Nephron (organoid): ENCODE results near the gene KCNJ14.
A peak's percentile ranks its signal among the peaks of the same experiment; 100 is the strongest.

Experiments used
- H3K27ac Mint-ChIP-seq, 3 experiments: 2 replicates each; pipeline ENCODE4 v1.8.0; 2020; ENCODE audit warnings: mixed read lengths in 3 of 3, mild to moderate bottlenecking in 2 of 3, moderate library complexity in 1 of 3
- H3K27me3 Mint-ChIP-seq: 2 replicates; pipeline ENCODE4 v1.8.0; 2021; ENCODE audit warnings: low read depth, mild to moderate bottlenecking, moderate library complexity, mixed read lengths
- H3K36me3 Mint-ChIP-seq: 2 replicates; pipeline ENCODE4 v1.8.0; 2020; ENCODE audit warnings: low read depth, mixed read lengths
- H3K4me1 Mint-ChIP-seq: 2 replicates; pipeline ENCODE4 v1.8.0; 2020; ENCODE audit warnings: mixed read lengths
- H3K4me3 Mint-ChIP-seq, 3 experiments: 2 replicates each; pipeline ENCODE4 v1.8.0; 2020; ENCODE audit warnings: mild to moderate bottlenecking in 3 of 3, mixed read lengths in 3 of 3, moderate library complexity in 2 of 3
- H3K9me3 Mint-ChIP-seq: 2 replicates; pipeline ENCODE4 v1.8.0; 2020; ENCODE audit warnings: mixed read lengths
- TF ChIP-seq, protein P1 (sequence below), 3 experiments: fragments of 200-600 bp; sonication (generic); IDR thresholded peaks; one replicate each; pipeline ENCODE4 v1.5.0; 2021; ENCODE audit warnings: antibody characterized with exemption in 3 of 3; ENCODE audit not compliant: unreplicated experiment in 3 of 3

Gene KCNJ14

DNA sequence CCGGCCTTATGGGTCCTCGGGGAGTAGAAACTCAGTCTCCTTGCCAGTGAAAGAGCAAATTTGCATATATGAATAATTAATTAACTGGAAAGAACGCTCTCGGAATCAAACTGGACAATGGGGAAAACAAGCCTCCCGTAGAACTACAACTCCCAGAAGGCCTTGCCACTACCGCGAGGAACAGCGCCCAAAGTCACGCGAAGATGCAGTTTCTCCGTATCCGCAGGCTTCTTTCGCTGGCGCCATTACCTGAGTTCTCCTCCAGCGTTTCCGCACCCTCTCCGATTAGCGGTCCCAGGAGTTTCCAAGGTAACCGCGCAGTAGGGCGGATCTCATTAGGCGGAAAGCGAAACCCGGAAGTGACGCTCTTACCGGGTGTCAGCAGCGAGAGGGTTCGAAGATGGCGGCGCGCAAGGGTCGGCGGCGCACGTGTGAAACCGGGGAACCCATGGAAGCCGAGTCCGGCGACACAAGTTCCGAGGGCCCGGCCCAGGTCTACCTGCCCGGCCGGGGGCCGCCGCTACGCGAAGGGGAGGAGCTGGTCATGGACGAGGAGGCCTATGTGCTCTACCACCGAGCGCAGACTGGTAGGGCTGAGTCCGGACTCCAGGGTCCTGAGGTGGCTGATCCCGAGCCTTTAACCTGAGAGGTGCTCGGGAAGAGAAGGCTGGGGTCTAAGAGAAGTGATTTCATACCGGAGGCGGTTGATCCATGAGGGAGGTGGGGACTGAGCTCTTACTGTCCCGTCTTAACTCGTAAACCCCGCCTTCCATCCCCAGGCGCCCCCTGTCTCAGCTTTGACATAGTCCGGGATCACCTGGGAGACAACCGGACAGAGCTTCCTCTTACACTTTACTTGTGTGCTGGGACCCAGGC, 9.5 kb upstream of the KCNJ14 start, which contains the start of gene GRWD1:
Gene GRWD1 (plus strand): TSS at position 378 of the 876 bp plus-strand sequence. CDS start 23 bp downstream, at position 401.
- Mint-ChIP-seq H3K4me1 (peaks cover 15% of the 10 kb centered on the region), H3K27ac (peak within 1 kb of the TSS; percentile 92 to 95 (median 95)), H3K4me3 (peak within 1 kb of the TSS; percentile 85 to 94 (median 90)), H3K36me3 (peaks cover 28% of the 10 kb centered on the region), H3K27me3 (no peaks in the 10 kb centered on the region), H3K9me3 (no peaks in the 10 kb centered on the region)
- TF ChIP-seq, protein P1, sequence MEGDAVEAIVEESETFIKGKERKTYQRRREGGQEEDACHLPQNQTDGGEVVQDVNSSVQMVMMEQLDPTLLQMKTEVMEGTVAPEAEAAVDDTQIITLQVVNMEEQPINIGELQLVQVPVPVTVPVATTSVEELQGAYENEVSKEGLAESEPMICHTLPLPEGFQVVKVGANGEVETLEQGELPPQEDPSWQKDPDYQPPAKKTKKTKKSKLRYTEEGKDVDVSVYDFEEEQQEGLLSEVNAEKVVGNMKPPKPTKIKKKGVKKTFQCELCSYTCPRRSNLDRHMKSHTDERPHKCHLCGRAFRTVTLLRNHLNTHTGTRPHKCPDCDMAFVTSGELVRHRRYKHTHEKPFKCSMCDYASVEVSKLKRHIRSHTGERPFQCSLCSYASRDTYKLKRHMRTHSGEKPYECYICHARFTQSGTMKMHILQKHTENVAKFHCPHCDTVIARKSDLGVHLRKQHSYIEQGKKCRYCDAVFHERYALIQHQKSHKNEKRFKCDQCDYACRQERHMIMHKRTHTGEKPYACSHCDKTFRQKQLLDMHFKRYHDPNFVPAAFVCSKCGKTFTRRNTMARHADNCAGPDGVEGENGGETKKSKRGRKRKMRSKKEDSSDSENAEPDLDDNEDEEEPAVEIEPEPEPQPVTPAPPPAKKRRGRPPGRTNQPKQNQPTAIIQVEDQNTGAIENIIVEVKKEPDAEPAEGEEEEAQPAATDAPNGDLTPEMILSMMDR (IDR thresholded peaks at IDR 0.05; ENCODE audit: unreplicated experiment in 3 of 3) = no peak

DNA sequence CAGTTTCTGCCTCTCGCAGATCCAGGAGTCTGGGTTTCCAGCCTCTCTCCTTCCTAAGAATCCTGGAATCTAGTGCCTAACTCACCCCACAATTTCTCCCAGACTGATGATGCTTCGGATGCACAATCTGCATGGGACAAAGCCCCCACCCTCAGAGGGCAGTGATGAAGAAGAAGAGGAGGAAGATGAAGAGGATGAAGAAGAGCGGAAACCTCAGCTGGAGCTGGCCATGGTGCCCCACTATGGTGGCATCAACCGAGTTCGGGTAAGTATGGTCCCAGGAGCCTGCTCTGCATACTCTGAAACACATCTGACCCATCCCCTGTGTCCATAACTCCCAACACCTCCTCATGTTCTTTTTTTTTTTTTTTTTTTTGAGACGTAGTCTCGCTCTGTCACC, 8.8 kb upstream of the KCNJ14 start:
- peak overlapping the region in 2 of 3 experiments; percentile 95 for H3K27ac Mint-ChIP-seq
- peaks cover 15% of the 10 kb centered on the region for H3K4me1 Mint-ChIP-seq
- TF ChIP-seq, protein P1 (IDR thresholded peaks at IDR 0.05; ENCODE audit: unreplicated experiment in 3 of 3) = no peak
- H3K27me3 Mint-ChIP-seq = no peaks in the 10 kb centered on the region
- no peaks in the 10 kb centered on the region for H3K9me3 Mint-ChIP-seq
- peak overlapping the region; percentile 85 to 94 (median 90) for H3K4me3 Mint-ChIP-seq
- peaks cover 33% of the 10 kb centered on the region for H3K36me3 Mint-ChIP-seq

DNA sequence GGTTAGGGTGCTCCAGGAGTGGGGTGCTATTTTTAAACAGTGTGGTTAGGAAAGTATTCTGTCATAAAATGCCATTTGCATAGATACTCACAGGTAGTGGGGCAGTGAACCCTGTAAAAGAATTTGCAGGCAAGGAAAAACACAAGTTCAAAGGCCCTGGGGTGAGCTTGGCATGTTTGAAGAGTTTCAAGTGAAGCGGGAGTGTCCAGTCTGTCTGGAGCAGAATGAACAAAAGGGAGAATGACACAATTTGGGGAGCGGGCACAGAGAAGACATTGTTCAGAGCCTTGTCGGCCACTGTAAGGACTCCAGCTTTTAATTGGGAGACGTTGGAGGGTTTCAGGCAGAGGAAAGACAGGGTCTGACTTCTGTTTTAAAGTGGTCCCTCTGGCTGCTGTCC, 6.8 kb upstream of the KCNJ14 start:
- Mint-ChIP-seq H3K27me3 (no peaks in the 10 kb centered on the region), H3K27ac (no peak overlapping the region), H3K9me3 (no peaks in the 10 kb centered on the region), H3K4me3 (peak overlapping the region in 2 of 3 experiments; percentile 85 to 90), H3K36me3 (peaks cover 36% of the 10 kb centered on the region), H3K4me1 (peaks cover 15% of the 10 kb centered on the region)
- TF ChIP-seq, protein P1 (IDR thresholded peaks at IDR 0.05; ENCODE audit: unreplicated experiment in 3 of 3) = no peak

DNA sequence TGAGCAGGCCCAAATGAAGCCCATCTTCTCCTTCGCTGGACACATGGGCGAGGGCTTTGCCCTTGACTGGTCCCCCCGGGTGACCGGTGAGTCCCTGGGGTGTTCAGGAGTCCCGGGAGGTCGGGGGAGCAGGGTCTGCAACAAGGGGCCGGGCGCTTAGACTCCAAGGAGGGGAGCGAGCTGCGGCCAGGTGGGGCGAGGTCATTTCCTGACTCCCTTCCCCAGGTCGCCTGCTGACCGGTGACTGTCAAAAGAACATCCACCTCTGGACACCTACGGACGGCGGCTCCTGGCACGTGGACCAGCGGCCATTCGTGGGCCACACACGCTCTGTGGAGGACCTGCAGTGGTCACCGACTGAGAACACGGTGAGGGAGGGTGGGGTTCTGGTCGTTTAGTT, 4.9 kb upstream of the KCNJ14 start:
- Mint-ChIP-seq H3K4me1 (peaks cover 4% of the 10 kb centered on the region), H3K27ac (no peak overlapping the region), H3K4me3 (no peak overlapping the region), H3K27me3 (no peaks in the 10 kb centered on the region), H3K36me3 (peaks cover 38% of the 10 kb centered on the region), H3K9me3 (no peaks in the 10 kb centered on the region)
- TF ChIP-seq, protein P1 (IDR thresholded peaks at IDR 0.05; ENCODE audit: unreplicated experiment in 3 of 3) = no peak

DNA sequence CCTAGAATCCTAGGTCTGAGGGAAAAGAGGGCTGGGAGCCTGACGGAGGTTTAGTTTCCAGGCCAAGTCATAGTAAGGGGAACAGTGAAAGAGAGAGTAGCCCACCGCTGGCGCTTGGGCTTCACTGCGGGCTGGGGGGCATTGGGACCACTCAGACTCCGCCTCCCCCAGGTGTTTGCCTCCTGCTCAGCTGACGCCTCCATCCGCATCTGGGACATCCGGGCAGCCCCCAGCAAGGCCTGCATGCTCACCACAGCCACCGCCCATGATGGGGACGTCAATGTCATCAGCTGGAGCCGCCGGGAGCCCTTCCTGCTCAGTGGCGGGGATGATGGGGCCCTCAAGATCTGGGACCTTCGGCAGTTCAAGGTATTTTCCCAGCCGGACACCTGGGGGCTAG, 4.5 kb upstream of the KCNJ14 start:
- Mint-ChIP-seq H3K27me3 (no peaks in the 10 kb centered on the region), H3K4me1 (peaks cover under 1% of the 10 kb centered on the region)
- TF ChIP-seq, protein P1 (IDR thresholded peaks at IDR 0.05; ENCODE audit: unreplicated experiment in 3 of 3) = no peak

More for the DNA sequence above, 4.5 kb upstream of the KCNJ14 start:
- Mint-ChIP-seq H3K36me3 (peaks cover 38% of the 10 kb centered on the region), H3K9me3 (no peaks in the 10 kb centered on the region), H3K4me3 (no peak overlapping the region), H3K27ac (no peak overlapping the region)
